Activated CD4-positive, alpha-beta T cell treated with anti-CD3 and anti-CD28 coated beads, Interleukin-2, amount 50 U/mL, for 48 hours (primary cell): ENCODE results near the gene ADRB2.

Experiments
- DNase-seq, 2 experiments: peaks; one replicate each; pipeline ENCODE4 v3.0.0-alpha.2; 2020

Gene ADRB2

DNA sequence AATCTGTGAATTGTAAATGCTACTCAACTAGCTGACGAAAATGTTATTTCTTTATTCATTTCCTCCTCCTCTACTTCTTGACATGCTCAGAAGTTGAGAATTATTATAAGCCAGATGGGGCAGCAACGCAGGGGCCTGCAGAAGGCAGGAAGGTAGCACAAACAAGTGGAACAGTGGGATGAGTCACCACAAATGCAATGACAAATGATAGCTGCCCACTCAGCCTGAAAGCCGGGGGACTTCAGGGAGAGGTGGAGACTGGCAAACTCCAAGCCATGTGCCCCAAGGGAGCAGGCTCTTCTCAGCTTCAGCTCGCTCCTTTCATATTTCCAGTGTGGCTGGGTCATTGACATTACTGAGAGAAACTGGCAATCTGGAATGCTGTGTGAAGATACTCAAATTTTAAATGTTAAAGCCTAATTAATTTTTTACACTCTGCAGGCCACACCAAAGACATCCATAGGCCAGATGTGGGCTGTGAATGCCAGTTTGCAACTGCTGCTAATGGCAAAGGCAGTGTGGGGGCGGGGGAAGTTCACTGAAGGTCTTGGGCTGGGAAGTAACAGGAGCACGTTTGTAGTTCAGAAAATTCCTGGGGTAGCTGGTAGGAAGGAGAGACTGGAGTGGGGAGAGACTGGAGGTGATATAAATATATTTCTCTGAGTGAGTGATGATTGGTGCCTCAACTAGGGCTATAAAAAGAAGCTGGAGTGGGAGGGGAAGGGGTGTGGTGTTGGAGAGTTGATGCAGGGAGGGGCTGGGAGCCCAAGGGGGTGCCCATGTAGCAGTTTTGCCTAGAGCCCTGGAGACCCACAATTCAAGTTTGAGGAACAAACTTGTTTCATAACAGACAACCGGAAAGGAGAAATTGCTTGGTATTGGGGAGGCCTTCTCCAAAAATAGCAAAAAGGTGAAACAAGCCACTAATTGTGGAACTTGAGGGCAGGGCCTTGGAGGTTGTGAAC, 20.8 kb upstream of the ADRB2 start:
- peak; percentile 35 to 55 for DNase-seq

DNA sequence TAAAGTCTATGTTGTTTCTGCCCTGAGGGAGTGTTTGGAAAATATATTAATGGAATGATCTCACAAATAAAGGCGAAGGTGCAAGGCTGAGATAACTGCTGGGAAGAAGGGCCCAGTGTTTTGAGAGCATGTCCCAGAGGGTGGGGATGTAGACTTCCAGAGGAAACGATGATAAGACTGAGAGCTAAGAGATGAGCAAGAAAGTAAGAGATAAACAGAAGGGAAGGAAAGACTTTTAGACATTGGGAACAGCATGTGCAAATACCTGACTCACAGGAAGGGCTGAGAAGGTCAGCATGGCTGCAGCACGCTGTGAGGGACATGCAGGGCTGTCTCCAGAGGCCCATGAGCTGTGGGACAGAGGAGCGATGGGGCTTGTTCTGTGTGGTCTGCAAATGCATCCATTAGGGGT, 19.9 kb upstream of the ADRB2 start:
- no peak for DNase-seq

DNA sequence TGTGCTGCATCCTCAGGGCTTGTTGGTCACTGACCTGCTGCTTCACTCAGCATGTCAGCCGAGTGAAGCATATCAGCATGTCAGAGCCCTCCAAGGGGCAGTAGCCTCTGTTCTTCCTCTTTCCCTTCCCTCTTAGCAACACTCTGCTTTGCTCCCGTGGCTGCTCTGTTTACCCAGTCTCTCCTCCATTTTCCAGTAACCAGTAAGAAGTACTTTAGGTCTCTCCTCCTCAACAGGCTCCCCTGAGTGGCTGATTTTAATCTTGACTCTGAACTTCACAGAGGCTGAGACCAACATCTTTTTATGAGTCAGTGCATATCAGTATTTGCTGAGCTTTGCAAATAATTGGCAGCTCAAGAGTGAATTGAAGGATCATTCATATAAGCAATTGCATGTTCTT, 18.6 kb upstream of the ADRB2 start:
- DNase-seq = no peak

DNA sequence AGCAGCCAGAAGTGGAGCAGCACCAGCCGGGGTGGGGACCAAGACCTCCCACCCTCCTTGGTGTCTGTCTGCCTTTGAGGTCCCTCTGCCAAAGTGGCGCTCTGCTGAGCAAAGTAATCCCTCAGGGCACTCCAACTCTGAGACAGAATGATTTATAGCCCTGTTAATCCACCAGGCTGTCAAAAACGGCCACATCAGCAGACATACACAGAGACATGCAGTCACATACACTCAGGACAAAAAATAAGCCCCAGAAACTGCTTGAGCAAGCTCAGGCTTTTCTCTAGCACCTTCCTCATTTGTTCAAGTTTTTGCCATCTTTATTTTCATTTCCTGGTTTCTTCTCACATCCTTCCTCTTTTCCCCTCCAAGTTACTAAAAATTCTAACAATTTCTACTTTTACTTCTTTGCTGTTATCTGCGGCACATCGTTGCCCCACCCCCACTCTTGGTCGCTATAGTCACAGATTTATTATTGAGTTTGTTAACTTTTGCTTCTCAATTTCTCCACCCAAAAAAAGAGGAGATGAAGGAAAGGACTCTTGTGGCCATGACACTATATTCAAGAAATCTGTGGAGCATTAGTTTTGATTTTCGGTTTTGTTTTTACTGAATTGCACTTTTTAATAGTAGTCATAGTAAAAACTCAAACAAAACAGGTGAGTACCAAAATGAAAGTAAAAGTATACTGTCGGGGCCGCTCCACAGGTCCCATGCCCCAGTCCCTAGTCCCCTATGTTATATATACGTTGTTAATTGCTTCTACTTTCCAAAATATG, 17.4 kb upstream of the ADRB2 start:
- DNase-seq = peak; percentile 30 to 42

DNA sequence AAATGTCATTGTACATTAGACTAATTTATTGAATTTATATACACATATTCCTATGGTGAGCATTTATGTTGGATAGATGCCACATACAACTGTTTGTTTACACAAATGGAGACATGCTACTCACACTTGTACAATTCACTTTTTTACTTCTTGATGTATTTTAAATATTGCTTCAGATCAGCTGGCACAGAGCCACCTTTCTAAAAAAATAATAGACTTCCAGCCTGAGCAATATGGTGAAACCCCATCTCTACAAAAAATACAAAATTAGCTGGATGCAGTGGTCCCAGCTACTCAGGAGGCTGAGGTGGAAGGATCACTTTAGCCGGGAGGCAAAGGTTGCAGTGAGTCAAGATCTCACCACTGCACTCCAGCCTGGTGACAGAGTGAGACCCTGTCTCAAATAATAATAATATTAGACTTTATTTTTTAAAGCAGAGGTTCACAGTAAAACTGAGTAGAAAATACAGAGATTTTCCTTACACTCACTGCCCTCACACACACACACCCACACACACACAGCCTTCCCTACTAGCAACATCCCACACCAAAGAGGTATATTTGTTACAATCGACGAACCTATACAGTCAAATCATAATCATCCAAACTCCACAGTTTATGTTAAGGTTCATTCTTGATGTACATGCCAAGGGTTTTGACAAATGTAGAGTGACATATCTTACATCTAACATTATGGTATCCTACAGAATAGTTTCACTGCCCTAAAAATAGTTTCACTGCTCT, 16.5 kb upstream of the ADRB2 start:
- no peak for DNase-seq

DNA sequence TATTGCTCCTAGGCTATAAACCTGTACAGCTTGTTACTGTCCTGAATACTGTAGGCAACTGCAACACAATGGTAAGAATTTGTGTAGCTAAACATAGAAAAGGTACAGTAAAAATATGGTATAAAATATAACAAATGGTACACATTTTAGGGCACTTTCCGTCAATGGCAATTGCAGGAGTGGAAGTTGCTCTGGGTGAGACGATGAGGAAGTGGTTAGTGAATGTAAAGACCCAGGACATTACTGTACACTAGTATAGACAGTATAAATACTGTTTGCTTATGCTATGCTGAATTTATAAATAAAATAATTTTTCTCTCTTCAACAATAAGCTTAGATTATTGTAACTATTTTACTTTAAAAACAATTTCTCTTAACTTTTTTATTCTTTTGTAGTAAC, 15.6 kb upstream of the ADRB2 start:
- no peak for DNase-seq

DNA sequence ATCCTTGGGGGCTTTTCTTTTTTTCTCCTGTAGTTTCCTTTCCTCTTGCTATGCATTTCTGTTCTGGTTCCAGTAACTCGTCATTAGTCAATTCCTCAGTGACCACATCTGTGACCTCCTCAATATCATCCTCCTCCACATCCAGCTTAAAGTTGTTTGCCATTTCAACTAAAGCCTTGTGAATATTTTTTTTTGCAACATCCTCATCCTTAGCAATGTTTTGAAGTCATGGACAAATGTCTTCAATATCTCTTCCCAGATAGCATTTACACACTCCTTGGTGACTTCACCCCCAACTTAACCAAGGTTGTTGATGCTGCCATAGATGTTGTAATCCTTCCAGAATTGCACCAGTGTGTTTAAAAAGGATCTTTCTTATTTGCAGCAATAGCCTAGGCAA, 14.7 kb upstream of the ADRB2 start:
- no peak for DNase-seq

DNA sequence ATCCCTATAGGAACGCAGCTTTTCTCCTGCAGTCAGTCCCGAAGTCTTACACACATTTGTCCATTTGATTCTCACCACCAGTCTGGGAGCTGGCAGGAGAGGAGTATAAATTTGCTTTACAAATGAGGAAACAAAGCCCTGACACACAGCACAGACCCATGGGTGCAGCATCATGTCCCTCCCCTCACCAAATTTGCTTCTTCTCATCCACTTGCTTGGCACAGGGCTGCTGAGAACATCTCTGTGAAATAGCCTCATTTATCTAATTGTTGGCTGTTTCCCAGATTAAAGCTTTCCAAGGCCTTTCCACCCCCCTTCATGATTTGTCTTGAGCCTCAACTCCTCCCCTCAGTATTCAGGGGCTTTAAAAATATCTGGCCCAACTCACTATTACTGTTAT, 11.3 kb upstream of the ADRB2 start:
- DNase-seq = no peak

DNA sequence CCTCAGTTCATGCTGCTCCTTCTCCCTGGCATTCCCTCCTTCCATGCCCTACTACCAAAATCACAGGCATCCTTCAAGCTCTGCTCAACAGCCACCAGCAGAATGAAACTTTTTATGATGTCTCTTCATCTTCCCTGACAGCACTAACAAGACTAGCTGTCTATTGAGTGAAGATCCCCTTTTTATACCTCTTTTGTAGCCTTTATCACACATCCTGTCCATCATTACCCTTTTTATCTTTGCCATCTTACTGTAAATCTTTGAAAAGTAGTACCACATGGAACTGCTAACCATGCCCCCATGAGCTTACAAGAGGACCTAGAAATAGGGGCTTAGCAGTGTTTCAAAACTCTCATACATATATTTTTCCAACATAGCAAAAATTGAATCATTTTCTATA, 10.8 kb upstream of the ADRB2 start:
- DNase-seq = no peak

DNA sequence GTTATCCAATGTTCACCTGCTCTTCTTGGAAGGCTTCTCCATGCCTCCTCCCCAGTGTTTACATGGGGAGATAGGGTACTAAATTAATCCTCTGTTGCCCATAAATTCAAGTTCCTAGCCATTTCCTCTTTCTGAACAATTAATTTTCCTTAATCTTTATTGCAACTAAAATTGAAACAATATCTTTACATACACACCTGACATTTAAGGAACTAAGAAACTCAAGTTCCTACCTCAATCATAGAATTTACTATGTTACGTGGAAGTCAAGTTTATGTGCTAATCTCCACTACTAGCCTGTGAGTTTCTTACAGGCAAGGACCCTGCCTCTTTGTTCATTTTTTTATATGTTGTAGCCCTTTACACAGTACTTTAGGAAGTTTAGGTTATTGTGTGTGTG, 10.1 kb upstream of the ADRB2 start:
- DNase-seq = no peak

DNA sequence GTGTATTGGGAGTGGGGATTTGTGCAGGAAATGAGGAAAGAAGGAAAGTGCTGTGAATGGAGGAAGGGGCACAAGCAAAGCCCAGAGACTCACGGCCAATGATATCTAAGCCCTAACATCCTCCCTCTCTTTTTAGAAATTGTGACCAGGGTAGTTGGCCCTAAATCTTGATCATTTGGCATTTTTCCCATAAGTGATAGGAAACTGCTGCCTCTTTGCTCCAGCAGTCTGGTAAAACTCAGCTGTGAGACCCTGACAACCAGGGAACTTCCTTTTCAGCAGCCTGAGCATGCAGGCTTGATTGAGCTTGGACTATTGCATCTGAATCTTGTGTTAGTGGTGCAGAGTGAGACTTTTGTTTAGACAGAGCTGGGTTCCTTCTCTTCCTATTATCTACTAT, 9.6 kb upstream of the ADRB2 start:
- DNase-seq = no peak

DNA sequence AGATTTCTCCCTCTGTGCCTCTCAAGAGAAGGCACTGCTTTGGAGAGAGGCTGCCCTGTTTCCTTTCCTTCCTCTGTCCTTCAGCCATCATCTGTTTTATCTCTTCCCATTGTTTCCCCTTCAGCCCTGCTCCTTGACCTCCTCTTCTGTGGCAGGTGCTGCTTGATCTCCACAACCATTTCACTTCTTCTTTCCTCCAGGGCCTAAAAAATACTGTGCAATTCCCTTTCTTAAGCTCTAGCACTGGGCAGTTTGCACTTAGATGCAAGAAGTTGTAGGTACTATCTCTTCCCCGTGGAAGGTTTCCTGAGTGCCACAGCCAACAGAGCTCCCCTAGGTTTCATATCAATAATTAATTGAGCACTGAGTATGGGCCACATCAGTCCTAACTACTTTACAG, 8.8 kb upstream of the ADRB2 start:
- no peak for DNase-seq

DNA sequence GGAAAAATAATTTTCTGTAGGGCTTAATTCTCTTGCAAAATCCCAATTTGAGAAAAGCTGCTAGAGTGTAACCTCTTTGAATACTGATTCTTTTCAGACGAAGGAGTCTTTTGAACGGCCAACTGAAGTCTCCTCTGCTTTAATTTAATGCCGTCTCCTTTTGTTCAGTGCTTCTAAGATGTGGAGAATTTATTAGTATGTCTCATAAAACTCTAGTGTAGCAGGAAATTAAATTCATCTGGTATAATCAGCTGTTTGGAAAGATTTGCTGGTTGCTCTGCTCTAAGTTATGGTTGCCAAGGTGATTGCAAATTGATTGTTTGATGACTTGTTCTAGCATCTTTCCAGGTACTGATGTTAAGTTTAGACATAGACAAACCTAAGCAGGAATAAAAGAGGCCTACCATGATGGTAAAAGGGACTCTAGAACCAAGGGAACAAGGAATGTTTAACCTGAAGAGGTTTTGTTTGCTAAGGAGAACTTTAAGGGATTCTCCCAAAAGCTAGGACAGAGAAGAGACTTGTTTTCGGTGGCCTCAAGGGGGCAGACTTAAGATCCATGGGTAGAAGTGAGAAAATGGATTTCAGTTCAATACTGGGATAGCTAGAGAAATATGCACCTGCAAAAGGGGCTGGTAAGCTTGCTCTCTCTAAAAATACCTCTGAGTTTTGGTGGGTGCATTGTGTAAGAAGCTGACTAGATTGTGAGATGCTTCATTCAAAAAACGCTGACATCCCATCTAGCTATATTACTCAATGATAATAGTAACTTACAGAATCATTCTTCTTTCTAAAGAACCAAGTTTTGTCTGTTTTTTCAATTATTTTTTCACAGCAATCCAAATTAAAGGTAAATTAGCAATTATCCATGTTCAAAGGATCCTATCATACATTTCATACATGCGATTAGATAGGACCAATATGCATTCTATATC, 5.7 kb upstream of the ADRB2 start:
- DNase-seq = no peak

DNA sequence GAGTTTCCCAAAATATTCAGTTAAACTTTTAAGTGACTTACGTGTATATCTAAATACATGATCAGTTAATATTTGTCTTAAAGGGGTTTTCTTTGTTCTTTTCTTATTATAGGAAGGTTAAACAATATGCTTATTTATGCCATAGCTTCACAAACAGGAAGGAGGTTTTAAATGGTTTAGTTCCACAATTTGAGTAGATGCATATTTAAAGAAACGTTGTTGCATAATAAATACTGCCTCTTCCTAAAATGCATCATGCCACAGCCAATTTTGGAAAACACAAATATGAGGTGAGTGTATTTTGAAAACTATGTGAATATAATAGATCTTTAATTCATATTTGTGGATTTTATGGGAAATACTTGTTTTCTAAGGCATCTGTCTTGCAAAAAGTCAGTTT, 2.5 kb upstream of the ADRB2 start:
- DNase-seq = no peak

DNA sequence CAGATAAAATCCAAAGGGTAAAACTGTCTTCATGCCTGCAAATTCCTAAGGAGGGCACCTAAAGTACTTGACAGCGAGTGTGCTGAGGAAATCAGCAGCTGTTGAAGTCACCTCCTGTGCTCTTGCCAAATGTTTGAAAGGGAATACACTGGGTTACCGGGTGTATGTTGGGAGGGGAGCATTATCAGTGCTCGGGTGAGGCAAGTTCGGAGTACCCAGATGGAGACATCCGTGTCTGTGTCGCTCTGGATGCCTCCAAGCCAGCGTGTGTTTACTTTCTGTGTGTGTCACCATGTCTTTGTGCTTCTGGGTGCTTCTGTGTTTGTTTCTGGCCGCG, 727 bp upstream of the ADRB2 start:
- no peak for DNase-seq

DNA sequence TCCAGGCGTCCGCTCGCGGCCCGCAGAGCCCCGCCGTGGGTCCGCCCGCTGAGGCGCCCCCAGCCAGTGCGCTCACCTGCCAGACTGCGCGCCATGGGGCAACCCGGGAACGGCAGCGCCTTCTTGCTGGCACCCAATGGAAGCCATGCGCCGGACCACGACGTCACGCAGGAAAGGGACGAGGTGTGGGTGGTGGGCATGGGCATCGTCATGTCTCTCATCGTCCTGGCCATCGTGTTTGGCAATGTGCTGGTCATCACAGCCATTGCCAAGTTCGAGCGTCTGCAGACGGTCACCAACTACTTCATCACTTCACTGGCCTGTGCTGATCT, 294 bp downstream of the ADRB2 start:
- DNase-seq = no peak

DNA sequence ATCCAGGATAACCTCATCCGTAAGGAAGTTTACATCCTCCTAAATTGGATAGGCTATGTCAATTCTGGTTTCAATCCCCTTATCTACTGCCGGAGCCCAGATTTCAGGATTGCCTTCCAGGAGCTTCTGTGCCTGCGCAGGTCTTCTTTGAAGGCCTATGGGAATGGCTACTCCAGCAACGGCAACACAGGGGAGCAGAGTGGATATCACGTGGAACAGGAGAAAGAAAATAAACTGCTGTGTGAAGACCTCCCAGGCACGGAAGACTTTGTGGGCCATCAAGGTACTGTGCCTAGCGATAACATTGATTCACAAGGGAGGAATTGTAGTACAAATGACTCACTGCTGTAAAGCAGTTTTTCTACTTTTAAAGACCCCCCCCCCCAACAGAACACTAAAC, 1.3 kb downstream of the ADRB2 start:
- DNase-seq = no peak

DNA sequence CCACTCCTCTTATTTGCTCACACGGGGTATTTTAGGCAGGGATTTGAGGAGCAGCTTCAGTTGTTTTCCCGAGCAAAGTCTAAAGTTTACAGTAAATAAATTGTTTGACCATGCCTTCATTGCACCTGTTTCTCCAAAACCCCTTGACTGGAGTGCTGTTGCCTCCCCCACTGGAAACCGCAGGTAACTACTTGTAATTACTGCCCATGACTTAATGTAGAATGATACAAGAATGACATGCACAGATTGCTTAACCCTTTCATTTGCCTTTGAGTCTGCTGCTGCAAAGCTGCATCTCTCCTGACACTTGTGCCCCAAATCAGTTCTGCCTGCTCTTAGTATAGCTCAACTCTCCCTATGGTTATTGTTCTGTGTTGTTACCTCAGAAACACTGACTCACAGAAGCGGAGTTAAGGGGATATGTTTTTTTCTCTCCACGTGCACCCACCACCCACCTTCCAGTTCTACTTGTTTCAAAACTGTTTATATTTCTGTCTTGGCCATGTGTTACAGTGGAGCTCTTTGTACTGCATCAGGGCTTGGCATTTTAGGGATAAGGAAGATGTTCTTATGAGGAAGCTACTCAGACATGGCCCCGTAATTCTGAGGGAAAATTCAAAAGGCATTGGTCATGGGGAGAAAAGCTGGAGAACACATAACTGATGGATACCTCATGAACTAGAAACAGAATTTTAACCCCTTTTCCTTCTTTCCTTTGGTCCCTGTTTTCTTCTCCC, 2.3 kb downstream of the ADRB2 start:
- DNase-seq = no peak

DNA sequence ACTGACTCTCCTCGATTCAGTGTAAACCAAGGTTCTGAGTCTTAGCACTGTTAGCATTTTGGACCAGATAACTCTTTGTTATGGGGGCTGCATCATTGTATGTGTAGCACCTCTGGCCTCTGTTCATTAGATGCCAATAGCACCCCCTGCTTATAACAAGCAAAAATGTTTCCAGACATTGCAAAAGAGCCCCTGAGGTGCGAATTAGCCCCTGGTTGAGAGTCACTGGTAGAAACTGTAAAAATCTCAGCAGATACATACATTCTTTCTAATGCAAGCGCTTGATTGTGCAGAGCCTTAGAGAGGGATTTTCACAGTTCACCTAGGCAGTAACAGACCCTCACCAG, 2.8 kb downstream of the ADRB2 start:
- no peak for DNase-seq

DNA sequence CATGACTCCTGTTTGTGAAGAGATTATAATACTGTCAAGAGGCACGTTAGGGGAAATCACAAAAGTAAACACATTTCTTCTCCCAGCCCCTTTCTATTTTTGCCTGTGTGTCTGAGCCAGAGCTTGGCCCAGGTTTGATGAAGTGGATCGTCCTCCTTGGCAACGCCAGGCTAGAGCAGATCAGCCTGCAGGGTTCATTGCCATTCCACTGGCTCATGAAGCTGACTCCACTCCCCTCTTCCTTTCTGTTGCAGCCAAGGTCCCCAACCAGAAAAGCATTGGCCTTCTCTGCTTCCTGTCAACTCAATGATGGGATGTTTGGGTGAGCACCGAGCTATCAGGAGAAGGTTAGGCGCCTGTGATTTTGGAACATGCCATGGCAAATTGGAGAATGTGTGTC, 3.3 kb downstream of the ADRB2 start:
- DNase-seq = no peak

DNA sequence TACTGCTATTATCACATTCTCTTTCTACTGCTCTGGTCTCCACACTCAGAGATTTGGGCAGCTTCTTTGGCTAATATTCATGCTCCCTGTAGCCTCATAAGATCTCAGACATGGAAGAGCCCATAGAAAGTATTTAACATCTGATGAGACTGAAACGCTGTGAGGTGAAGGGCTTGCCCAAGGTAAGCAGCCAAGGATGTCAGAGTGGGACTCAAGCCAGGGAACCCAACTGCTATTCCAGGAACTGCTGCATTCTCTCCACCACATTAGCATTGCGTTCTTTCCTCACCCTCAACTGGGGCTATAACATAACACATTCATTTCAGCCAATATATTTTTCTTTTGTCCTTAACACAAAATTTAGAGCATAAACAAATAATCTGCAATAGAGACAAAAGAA, 3.8 kb downstream of the ADRB2 start:
- no peak for DNase-seq
